Activated gamma-delta T cell (primary cell): ENCODE data around the gene MMP20.

Experiments used
- DNase-seq: peaks from one replicate; lab custom pipeline; 2025; lab: John Stamatoyannopoulos, UW

The MMP20 gene

GRCh38 chr11:102559839-102560238 is 65.3 kb downstream of the MMP20 start:
- no peak for DNase-seq

- DNase-seq, result no peak
These were observed 70.0 kb downstream of the MMP20 start for GRCh38 chr11:102555091-102555490.

GRCh38 chr11:102553835-102554282 is 71.3 kb downstream of the MMP20 start:
- no peak for DNase-seq

GRCh38 chr11:102552447-102553194 is 72.5 kb downstream of the MMP20 start:
- no peak for DNase-seq

GRCh38 chr11:102552020-102552419 is 73.1 kb downstream of the MMP20 start:
- DNase-seq, result no peak

- no peak for DNase-seq
These were observed 73.9 kb downstream of the MMP20 start for GRCh38 chr11:102551169-102551781.

GRCh38 chr11:102546923-102547471 is 78.1 kb downstream of the MMP20 start:
- DNase-seq, result no peak

- no peak for DNase-seq
These were observed 78.7 kb downstream of the MMP20 start for GRCh38 chr11:102546427-102546826.

GRCh38 chr11:102545701-102546100 is 79.4 kb downstream of the MMP20 start:
- no peak for DNase-seq

- no peak for DNase-seq
These were observed 80.5 kb downstream of the MMP20 start for GRCh38 chr11:102544594-102544993.

- no peak for DNase-seq
These were observed 85.6 kb downstream of the MMP20 start for GRCh38 chr11:102539567-102539966.

- no peak for DNase-seq
These were observed 86.2 kb downstream of the MMP20 start for GRCh38 chr11:102538932-102539331.

GRCh38 chr11:102534261-102534872 is 90.8 kb downstream of the MMP20 start:
- no peak for DNase-seq

GRCh38 chr11:102530558-102530957 is 94.6 kb downstream of the MMP20 start, which contains the start of gene MMP7:
TSS of gene MMP7 (minus strand) at chr11:102530747. CDS start at chr11:102530700, 47 bp downstream.
- DNase-seq, result no peak

GRCh38 chr11:102528618-102529017 is 96.5 kb downstream of the MMP20 start:
- no peak for DNase-seq

- no peak for DNase-seq
These were observed 97.4 kb downstream of the MMP20 start for GRCh38 chr11:102527684-102528083.

- DNase-seq, result no peak
These were observed 98.1 kb downstream of the MMP20 start for GRCh38 chr11:102527041-102527440.
